Astrocyte (in vitro differentiated cells and primary cell): ENCODE results near the gene CRISPLD2. TPM values are rescaled to one million over a fixed set of nuclear protein-coding genes. Genes with fewer than 3 reads are reported as not detected.

ENCODE experiments used
- DNase-seq: peaks from one replicate; pipeline ENCODE4 v3.0.0-alpha.2; 2010; ENCODE audit warnings: low read depth
- FAIRE-seq: peaks from 2 replicates; lab custom pipeline; 2011; peaks lifted over from hg19 to GRCh38; lab: Jason Lieb, UNC
- H2AFZ ChIP-seq: 2 replicates; pipeline ENCODE4 v1.6.0; 2012; ENCODE audit warnings: low read depth, low read length, inconsistent platforms
- H3K27ac ChIP-seq: 2 replicates; pipeline ENCODE4 v1.5.1; 2011; ENCODE audit warnings: low read depth, low read length, inconsistent platforms
- H3K27me3 ChIP-seq: 2 replicates; pipeline ENCODE4 v1.6.0; 2011; ENCODE audit warnings: low read length, inconsistent platforms; ENCODE audit not compliant: insufficient read depth
- H3K36me3 ChIP-seq: 2 replicates; pipeline ENCODE4 v1.5.1; 2011; ENCODE audit warnings: low read length, inconsistent platforms; ENCODE audit not compliant: insufficient read depth
- H3K4me1 ChIP-seq: 2 replicates; pipeline ENCODE4 v1.5.1; 2011; ENCODE audit warnings: low read length, inconsistent platforms; ENCODE audit not compliant: insufficient read depth
- H3K4me2 ChIP-seq: 2 replicates; pipeline ENCODE4 v1.6.0; 2012; ENCODE audit warnings: low read length, inconsistent platforms
- H3K4me3 ChIP-seq: 2 replicates; pipeline ENCODE4 v1.5.1; 2011; ENCODE audit warnings: low read depth, mild to moderate bottlenecking, low read length, inconsistent platforms; ENCODE audit not compliant: insufficient read depth
- H3K79me2 ChIP-seq: 2 replicates; pipeline ENCODE4 v1.6.0; 2012; ENCODE audit warnings: mild to moderate bottlenecking, low read length, inconsistent platforms; ENCODE audit not compliant: insufficient read depth
- H3K9ac ChIP-seq: 2 replicates; pipeline ENCODE4 v1.6.0; 2012; ENCODE audit warnings: mild to moderate bottlenecking, low read length, inconsistent platforms
- H3K9me3 ChIP-seq: 2 replicates; pipeline ENCODE4 v1.5.1; 2012; ENCODE audit warnings: low read depth, mild to moderate bottlenecking, low read length, inconsistent platforms; ENCODE audit not compliant: insufficient read depth
- H4K20me1 ChIP-seq: 2 replicates; pipeline ENCODE4 v1.6.0; 2012; ENCODE audit warnings: low read length, inconsistent platforms; ENCODE audit not compliant: insufficient read depth
- H3K27ac Mint-ChIP-seq: one replicate; pipeline ENCODE4 v1.8.0; 2021; ENCODE audit warnings: mild to moderate bottlenecking, mixed read lengths; ENCODE audit not compliant: unreplicated experiment
- H3K27me3 Mint-ChIP-seq: one replicate; pipeline ENCODE4 v1.8.0; 2021; ENCODE audit warnings: low read depth, mixed read lengths; ENCODE audit not compliant: unreplicated experiment
- H3K36me3 Mint-ChIP-seq: one replicate; pipeline ENCODE4 v1.8.0; 2021; ENCODE audit warnings: low read depth, mixed read lengths; ENCODE audit not compliant: unreplicated experiment
- H3K4me1 Mint-ChIP-seq: one replicate; pipeline ENCODE4 v1.8.0; 2021; ENCODE audit warnings: low read depth, mixed read lengths; ENCODE audit not compliant: unreplicated experiment
- H3K4me3 Mint-ChIP-seq: one replicate; pipeline ENCODE4 v1.8.0; 2021; ENCODE audit warnings: mild to moderate bottlenecking, moderate library complexity, mixed read lengths; ENCODE audit not compliant: unreplicated experiment
- H3K9me3 Mint-ChIP-seq: one replicate; pipeline ENCODE4 v1.8.0; 2021; ENCODE audit warnings: mild to moderate bottlenecking, mixed read lengths; ENCODE audit not compliant: unreplicated experiment
- EZH2 ChIP-seq: IDR thresholded peaks from 2 replicates; pipeline ENCODE4 v1.6.1; 2012; ENCODE audit warnings: mild to moderate bottlenecking, low read length, inconsistent platforms; ENCODE audit not compliant: insufficient read depth
- total RNA-seq: library from RNA; stranded (reverse); gene quantifications from 2 replicates; pipeline ENCODE4 v1.2.1, GENCODE V29; 2021
- TF ChIP-seq, protein P1 (sequence below): IDR thresholded peaks from 2 replicates; pipeline ENCODE4 v1.5.1; 2011; ENCODE audit warnings: low read depth, mild to moderate bottlenecking, inconsistent platforms, low read length, moderate library complexity; ENCODE audit not compliant: insufficient read depth

CRISPLD2 gene
- total RNA-seq, 1 donor from 2014 or later = 1.8 TPM

DNA sequence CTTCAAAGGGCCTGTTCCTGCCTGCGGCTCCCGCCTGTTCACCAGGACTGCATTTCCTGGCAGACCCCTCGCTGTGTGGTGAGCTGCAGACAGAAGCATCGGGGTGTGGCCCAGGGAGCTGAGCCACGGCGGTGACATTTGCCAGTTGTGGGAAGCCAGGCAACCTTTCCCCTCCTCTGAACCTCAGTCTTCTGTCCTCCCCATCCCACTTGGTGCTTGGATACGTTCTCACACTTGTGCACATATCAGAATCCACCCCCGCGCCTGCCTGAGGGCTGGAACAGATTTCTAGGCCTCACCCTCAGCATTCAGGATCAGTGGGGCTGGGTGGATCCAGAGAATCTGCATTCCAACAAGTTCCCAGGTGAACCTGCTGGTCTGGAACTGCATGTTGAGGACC lies 63.5 kb downstream of the CRISPLD2 start:
- Mint-ChIP-seq H3K36me3 (no peaks in the 10 kb centered on the region), H3K27me3 (peaks cover 4% of the 10 kb centered on the region), H3K9me3 (no peaks in the 10 kb centered on the region), H3K4me1 (peaks cover 23% of the 10 kb centered on the region), H3K4me3 (no peak overlapping the region), H3K27ac (no peak overlapping the region)
- Histone ChIP-seq H3K4me1 (peaks cover 34% of the 10 kb centered on the region), H3K36me3 (no peaks in the 10 kb centered on the region), H3K9ac (no peak overlapping the region), H3K9me3 (no peaks in the 10 kb centered on the region), H3K4me2 (no peak overlapping the region), H3K79me2 (no peaks in the 10 kb centered on the region), H2AFZ (no peak overlapping the region), H3K27me3 (no peaks in the 10 kb centered on the region), H3K4me3 (no peak overlapping the region), H4K20me1 (no peaks in the 10 kb centered on the region), H3K27ac (no peak overlapping the region)
- TF ChIP-seq EZH2 = no peak
- TF ChIP-seq, protein P1, sequence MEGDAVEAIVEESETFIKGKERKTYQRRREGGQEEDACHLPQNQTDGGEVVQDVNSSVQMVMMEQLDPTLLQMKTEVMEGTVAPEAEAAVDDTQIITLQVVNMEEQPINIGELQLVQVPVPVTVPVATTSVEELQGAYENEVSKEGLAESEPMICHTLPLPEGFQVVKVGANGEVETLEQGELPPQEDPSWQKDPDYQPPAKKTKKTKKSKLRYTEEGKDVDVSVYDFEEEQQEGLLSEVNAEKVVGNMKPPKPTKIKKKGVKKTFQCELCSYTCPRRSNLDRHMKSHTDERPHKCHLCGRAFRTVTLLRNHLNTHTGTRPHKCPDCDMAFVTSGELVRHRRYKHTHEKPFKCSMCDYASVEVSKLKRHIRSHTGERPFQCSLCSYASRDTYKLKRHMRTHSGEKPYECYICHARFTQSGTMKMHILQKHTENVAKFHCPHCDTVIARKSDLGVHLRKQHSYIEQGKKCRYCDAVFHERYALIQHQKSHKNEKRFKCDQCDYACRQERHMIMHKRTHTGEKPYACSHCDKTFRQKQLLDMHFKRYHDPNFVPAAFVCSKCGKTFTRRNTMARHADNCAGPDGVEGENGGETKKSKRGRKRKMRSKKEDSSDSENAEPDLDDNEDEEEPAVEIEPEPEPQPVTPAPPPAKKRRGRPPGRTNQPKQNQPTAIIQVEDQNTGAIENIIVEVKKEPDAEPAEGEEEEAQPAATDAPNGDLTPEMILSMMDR = no peak
- FAIRE-seq (no peak), DNase-seq (peak; percentile 63)

DNA sequence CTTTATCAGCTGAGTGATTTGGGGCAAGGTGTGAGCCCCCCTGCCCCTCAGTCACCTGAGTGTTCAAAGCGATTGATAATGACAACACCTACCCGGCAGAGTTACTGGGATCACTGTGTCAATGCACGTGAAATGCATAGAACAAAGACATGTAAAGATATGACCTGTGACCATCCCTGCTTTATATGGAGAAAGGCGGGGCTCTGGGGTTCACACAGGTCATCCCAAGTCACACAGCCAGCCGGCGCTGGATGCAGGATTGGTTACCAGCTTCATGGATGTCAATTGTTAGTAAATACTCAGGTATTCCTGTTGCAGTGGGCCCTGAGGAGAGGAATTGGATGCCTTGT lies 64.4 kb downstream of the CRISPLD2 start:
- H3K9me3 Mint-ChIP-seq = no peaks in the 10 kb centered on the region
- DNase-seq (no peak), FAIRE-seq (no peak)
- H3K36me3 Mint-ChIP-seq = no peaks in the 10 kb centered on the region
- no peak overlapping the region for H2AFZ ChIP-seq
- H3K4me2 ChIP-seq = peak overlapping the region; percentile 67
- H3K27ac Mint-ChIP-seq = peak overlapping the region; percentile 0
- no peaks in the 10 kb centered on the region for H3K36me3 ChIP-seq
- H3K27me3 ChIP-seq = no peaks in the 10 kb centered on the region
- peaks cover 34% of the 10 kb centered on the region for H3K4me1 ChIP-seq
- peaks cover 23% of the 10 kb centered on the region for H3K4me1 Mint-ChIP-seq
- no peak overlapping the region for H3K27ac ChIP-seq
- H3K79me2 ChIP-seq = no peaks in the 10 kb centered on the region
- no peaks in the 10 kb centered on the region for H4K20me1 ChIP-seq
- no peaks in the 10 kb centered on the region for H3K9me3 ChIP-seq
- H3K9ac ChIP-seq = peak overlapping the region; percentile 55
- TF ChIP-seq, protein P1 = no peak
- TF ChIP-seq EZH2 = no peak
- H3K4me3 ChIP-seq = no peak overlapping the region
- peaks cover 4% of the 10 kb centered on the region for H3K27me3 Mint-ChIP-seq
- H3K4me3 Mint-ChIP-seq = no peak overlapping the region

DNA sequence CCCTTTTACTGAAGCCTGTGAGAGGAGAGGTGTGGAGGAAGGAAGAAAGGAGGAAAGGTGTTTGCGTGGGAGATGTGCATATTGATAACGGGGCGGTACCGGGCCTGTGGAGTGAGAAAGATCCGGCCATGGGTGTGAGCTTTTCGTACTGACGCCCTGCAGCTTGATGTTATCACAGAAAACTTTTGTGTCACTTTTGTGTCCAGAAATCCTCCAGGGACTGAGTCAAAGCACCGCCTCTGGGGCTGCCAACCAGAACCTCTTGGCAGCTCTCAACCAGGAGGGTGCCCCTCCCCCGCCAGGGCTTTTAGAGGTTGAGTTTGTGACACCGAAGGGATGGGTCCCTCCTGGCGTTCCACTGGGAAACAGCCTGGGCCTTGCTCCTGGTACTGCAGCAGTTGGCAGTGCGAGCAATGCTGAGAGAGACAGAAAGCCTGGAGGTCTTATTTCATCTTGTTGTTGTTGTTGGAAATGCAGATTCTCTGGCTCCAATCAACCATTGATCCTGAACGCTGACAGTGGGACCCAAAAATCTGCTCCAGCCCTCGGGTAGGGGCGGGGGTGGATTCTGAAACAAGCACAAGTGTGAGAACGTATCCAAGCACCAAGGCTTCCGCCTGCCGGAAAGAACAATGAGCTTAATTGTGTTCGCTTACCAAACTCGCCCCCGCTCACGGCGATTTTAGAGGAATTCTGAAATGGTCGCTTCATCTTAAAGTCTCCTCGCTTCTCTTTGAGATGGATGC lies 65.0 kb downstream of the CRISPLD2 start:
- Mint-ChIP-seq H3K27ac (peak overlapping the region; percentile 0), H3K27me3 (peaks cover 4% of the 10 kb centered on the region), H3K4me3 (no peak overlapping the region), H3K36me3 (no peaks in the 10 kb centered on the region), H3K9me3 (no peaks in the 10 kb centered on the region), H3K4me1 (peaks cover 21% of the 10 kb centered on the region)
- Histone ChIP-seq H3K36me3 (no peaks in the 10 kb centered on the region), H3K4me3 (no peak overlapping the region), H3K79me2 (no peaks in the 10 kb centered on the region), H3K4me1 (peaks cover 32% of the 10 kb centered on the region), H2AFZ (peak overlapping the region; percentile 64), H3K4me2 (peak overlapping the region; percentile 67), H3K27me3 (no peaks in the 10 kb centered on the region), H4K20me1 (no peaks in the 10 kb centered on the region), H3K9me3 (no peaks in the 10 kb centered on the region), H3K9ac (peak overlapping the region; percentile 55), H3K27ac (peak overlapping the region; percentile 53)
- DNase-seq (peak; percentile 69), FAIRE-seq (no peak)
- TF ChIP-seq EZH2 = no peak
- TF ChIP-seq, protein P1 = no peak
